Suprapubic skin (tissue), 3 donors: Measurements from ENCODE around the gene CACNA2D1.

ENCODE experiments used
- EP300 ChIP-seq: sonication (generic); formaldehyde crosslinking; IDR thresholded peaks from one replicate; pipeline ENCODE4 v1.6.1; 2017; ENCODE audit warnings: antibody characterized with exemption
- POLR2A ChIP-seq, 2 donors: fragments of 450-650 bp; IDR thresholded peaks; one replicate each; pipeline ENCODE4 v1.6.1; 2017; ENCODE audit warnings: antibody characterized with exemption in 2 of 2, mild to moderate bottlenecking in 2 of 2, moderate library complexity in 2 of 2
- TF ChIP-seq, protein P1 (sequence below), 2 donors: fragments of 200-600 bp in 1 of 2; fragments of 450-650 bp in 1 of 2; sonication (generic) in 1 of 2; IDR thresholded peaks; one replicate each; pipeline ENCODE4 v1.5.1; 2016 to 2019; ENCODE audit warnings: antibody characterized with exemption in 2 of 2, mild to moderate bottlenecking in 1 of 2, moderate library complexity in 1 of 2

DNA sequence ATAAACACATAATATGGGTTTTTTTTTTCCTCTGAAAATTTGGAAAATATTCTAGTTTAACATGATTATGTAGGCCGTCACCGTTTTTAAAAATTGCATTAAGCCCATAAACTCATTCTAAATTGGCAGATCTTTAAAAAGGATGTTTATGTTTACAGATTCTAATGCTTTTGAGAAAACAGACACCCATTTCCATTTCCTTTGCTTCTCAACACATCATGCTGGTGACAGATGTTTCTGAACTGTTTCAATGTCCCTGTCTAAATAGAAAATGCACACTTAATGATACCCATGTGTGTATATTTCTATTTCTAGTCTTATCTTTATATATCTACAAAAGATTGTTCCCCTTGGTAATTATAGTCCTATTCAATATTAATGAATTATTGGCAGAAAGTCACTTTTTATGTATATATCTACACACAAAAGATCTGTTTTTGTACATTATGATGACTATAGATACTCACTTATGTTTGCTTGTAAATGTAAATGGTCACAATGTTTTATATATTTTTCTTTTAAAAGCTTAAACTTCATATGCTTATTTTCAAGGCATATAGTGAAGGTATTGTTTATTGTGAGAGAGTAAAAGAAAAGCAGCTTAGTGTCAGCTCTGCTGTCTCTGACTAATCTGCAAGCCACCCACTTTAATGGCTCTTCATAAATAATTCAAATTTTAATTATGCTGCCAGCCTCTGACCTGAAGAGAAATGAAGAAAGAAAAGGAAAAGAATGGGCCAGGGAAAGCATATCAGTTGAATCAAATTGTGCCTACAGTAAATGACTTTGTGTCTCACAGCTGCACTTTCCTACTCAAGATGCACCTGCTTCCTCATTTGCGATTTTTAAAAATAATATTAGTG, 179.4 kb downstream of the CACNA2D1 start:
- TF ChIP-seq POLR2A (IDR thresholded peaks at IDR 0.05) (no peak), EP300 (no peak)
- TF ChIP-seq, protein P1, sequence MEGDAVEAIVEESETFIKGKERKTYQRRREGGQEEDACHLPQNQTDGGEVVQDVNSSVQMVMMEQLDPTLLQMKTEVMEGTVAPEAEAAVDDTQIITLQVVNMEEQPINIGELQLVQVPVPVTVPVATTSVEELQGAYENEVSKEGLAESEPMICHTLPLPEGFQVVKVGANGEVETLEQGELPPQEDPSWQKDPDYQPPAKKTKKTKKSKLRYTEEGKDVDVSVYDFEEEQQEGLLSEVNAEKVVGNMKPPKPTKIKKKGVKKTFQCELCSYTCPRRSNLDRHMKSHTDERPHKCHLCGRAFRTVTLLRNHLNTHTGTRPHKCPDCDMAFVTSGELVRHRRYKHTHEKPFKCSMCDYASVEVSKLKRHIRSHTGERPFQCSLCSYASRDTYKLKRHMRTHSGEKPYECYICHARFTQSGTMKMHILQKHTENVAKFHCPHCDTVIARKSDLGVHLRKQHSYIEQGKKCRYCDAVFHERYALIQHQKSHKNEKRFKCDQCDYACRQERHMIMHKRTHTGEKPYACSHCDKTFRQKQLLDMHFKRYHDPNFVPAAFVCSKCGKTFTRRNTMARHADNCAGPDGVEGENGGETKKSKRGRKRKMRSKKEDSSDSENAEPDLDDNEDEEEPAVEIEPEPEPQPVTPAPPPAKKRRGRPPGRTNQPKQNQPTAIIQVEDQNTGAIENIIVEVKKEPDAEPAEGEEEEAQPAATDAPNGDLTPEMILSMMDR (IDR thresholded peaks at IDR 0.05): no peak
